Keratinocyte (primary cell): ENCODE measurements around the gene DAPK3. TPM values are rescaled to one million over a fixed set of nuclear protein-coding genes. Genes with fewer than 3 reads are reported as not detected.

Experiments
- DNase-seq: peaks from one replicate; pipeline ENCODE4 v3.0.0-alpha.2; 2011; ENCODE audit warnings: low read depth, missing footprints, low spot score
- FAIRE-seq: peaks from 2 replicates; lab custom pipeline; 2011; peaks lifted over from hg19 to GRCh38; lab: Jason Lieb, UNC
- H2AFZ ChIP-seq: 2 replicates; pipeline ENCODE4 v1.6.0; 2012; ENCODE audit warnings: low read length, control low read depth, inconsistent platforms; ENCODE audit not compliant: control insufficient read depth
- H3K27ac ChIP-seq: 2 replicates; pipeline ENCODE4 v1.5.1; 2011; ENCODE audit warnings: low read length; ENCODE audit not compliant: control insufficient read depth, insufficient read depth
- H3K27me3 ChIP-seq: 3 replicates; pipeline ENCODE4 v1.6.0; 2011; ENCODE audit warnings: low read length; ENCODE audit not compliant: control insufficient read depth, insufficient read depth; ENCODE audit errors: extremely low read depth
- H3K36me3 ChIP-seq, 2 experiments: 2 replicates in 1 of 2; 3 replicates in 1 of 2; pipeline ENCODE4 v1.5.1; 2011; ENCODE audit warnings: low read length in 2 of 2, mild to moderate bottlenecking in 1 of 2; ENCODE audit not compliant: control insufficient read depth in 2 of 2, insufficient read depth in 2 of 2; ENCODE audit errors: extremely low read depth in 1 of 2
- H3K4me1 ChIP-seq: 3 replicates; pipeline ENCODE4 v1.5.1; 2011; ENCODE audit warnings: low read length; ENCODE audit not compliant: control insufficient read depth, insufficient read depth; ENCODE audit errors: extremely low read depth
- H3K4me2 ChIP-seq: 3 replicates; pipeline ENCODE4 v1.6.0; 2011; ENCODE audit warnings: low read depth, low read length; ENCODE audit not compliant: control insufficient read depth, insufficient read depth; ENCODE audit errors: extremely low read depth
- H3K4me3 ChIP-seq, 3 experiments: fragments of 200-600 bp in 1 of 3; sonication (generic) in 1 of 3; 2 replicates in 2 of 3; 3 replicates in 1 of 3; pipeline ENCODE4 v1.5.1; 2011 to 2016; ENCODE audit warnings: low read length in 3 of 3, mild to moderate bottlenecking in 3 of 3, control low read depth in 2 of 3, inconsistent platforms in 1 of 3, low read depth in 1 of 3, mixed read lengths in 1 of 3, mixed run types in 1 of 3, moderate library complexity in 1 of 3; ENCODE audit not compliant: control insufficient read depth in 2 of 3, insufficient read depth in 2 of 3; ENCODE audit errors: extremely low read depth in 1 of 3
- H3K79me2 ChIP-seq: 2 replicates; pipeline ENCODE4 v1.6.0; 2012; ENCODE audit warnings: low read length; ENCODE audit not compliant: control insufficient read depth, insufficient read depth
- H3K9ac ChIP-seq: 3 replicates; pipeline ENCODE4 v1.6.0; 2011; ENCODE audit warnings: low read length; ENCODE audit not compliant: control insufficient read depth, insufficient read depth; ENCODE audit errors: extremely low read depth
- H3K9me1 ChIP-seq: 3 replicates; pipeline ENCODE4 v1.6.0; 2011; ENCODE audit warnings: low read length; ENCODE audit not compliant: control insufficient read depth, insufficient read depth; ENCODE audit errors: extremely low read depth
- H3K9me3 ChIP-seq: 2 replicates; pipeline ENCODE4 v1.5.1; 2012; ENCODE audit warnings: low read depth, low read length; ENCODE audit not compliant: control insufficient read depth
- H4K20me1 ChIP-seq: 3 replicates; pipeline ENCODE4 v1.6.0; 2011; ENCODE audit warnings: low read length; ENCODE audit not compliant: control insufficient read depth, insufficient read depth; ENCODE audit errors: extremely low read depth
- CTCF ChIP-seq, 3 experiments: IDR thresholded peaks in 1 of 3; conservative IDR thresholded peaks in 1 of 3; optimal IDR thresholded peaks in 1 of 3; 2 replicates in 2 of 3; 3 replicates in 1 of 3; pipeline versions ENCODE3 to v1.5.1; 2011; ENCODE audit warnings: low read length in 3 of 3, mild to moderate bottlenecking in 3 of 3, moderate library complexity in 2 of 3, control low read depth in 1 of 3, inconsistent platforms in 1 of 3; ENCODE audit not compliant: insufficient read depth in 2 of 3; ENCODE audit errors: extremely low read depth in 1 of 3
- EZH2 ChIP-seq: IDR thresholded peaks from one replicate; pipeline ENCODE4 v1.6.1; 2012; ENCODE audit warnings: inconsistent platforms, mild to moderate bottlenecking, low read length, moderate library complexity
- dilution Hi-C: fragments of 300-500 bp; cut with MboI; formaldehyde crosslinking; loops from one replicate; pipeline ENCODE4 v1.7.0; 2020; ENCODE audit warnings: low sequenced_read_pairs; ENCODE audit not compliant: extremely low pct_ligation_motif_present
- polyA plus RNA-seq, 5 experiments: library from polyadenylated mRNA; depleted of rRNA in 3 of 5; stranded (reverse) in 3 of 5; stranded (forward) in 1 of 5; unstranded in 1 of 5; fragments of >200 nt; gene quantifications; 1 replicate in 1 of 5; 2 replicates in 3 of 5; 3 replicates in 1 of 5; pipeline versions ENCODE4 v1.2.1 to v1.2.3, GENCODE V29; 2011 to 2012; ENCODE audit warnings: missing spikeins in 2 of 5, low read depth in 1 of 5, low replicate concordance in 1 of 5

Gene DAPK3
- polyA plus RNA-seq, 1 donor (not counting 4 experiments of a cell fraction or from before 2014, with no cell fraction given): 57.3 TPM

DNA sequence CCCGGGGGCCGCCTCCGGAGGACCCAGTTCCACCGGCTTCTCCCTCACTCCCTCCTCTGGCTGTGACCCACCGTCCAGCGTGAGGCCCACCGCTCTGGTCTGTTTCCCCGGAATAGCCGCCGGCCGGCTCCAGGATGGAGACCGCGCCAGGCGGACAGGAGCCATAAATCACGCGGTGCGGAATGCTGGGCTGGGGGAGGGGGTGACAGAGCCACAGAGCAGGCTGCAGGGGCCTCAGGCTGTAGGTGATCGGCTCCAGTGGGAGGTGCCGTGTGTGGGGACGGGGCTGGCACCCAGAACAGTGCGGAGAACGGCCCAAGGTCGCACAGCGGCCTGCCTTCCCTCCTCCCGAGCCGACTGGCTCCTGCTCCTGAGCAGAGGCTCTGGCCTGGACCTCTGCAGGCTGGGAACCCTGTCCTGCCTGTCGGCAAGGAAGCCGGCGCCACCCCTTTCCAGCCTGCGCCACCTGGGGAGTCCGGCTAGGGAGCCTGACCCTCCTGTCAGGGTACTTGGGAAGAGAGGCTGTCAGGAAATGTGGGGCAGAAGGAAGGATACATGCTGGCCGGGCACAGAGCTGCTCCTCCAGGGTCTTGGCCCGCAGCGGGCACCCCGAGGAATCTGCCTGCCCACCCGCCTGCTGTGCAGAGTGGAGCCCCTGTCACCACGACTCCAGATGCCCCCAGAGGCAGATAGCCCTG, 45.0 kb upstream of the DAPK3 start:
- dilution Hi-C loops: no loop called here
- H4K20me1 ChIP-seq: peaks cover 3% of the 10 kb centered on the region
- TF ChIP-seq EZH2 (no peak), CTCF (optimal IDR thresholded peaks at IDR 0.05 in 1 of 3, IDR thresholded peaks at IDR 0.05 in 1 of 3, conservative IDR thresholded peaks at IDR 0.05 in 1 of 3; ENCODE audit: extremely low read depth in 1 of 3, insufficient read depth in 2 of 3, low read length in 3 of 3) (no peak)
- H3K27ac ChIP-seq: no peak overlapping the region
- H3K9me1 ChIP-seq: no peaks in the 10 kb centered on the region
- H3K79me2 ChIP-seq: peaks cover 35% of the 10 kb centered on the region
- H3K9ac ChIP-seq: no peak overlapping the region
- DNase-seq (no peak), FAIRE-seq (no peak)
- no peaks in the 10 kb centered on the region for H3K4me1 ChIP-seq
- no peak overlapping the region for H2AFZ ChIP-seq
- no peaks in the 10 kb centered on the region for H3K27me3 ChIP-seq
- no peak overlapping the region for H3K4me3 ChIP-seq
- H3K36me3 ChIP-seq: peaks cover 21 to 35% of the 10 kb centered on the region in 2 experiments
- no peaks in the 10 kb centered on the region for H3K9me3 ChIP-seq
- H3K4me2 ChIP-seq: no peak overlapping the region

- H3K9me3 ChIP-seq: no peaks in the 10 kb centered on the region
- no peak overlapping the region for H3K4me3 ChIP-seq
- no peak for DNase-seq
- peaks cover 3% of the 10 kb centered on the region for H4K20me1 ChIP-seq
- no peaks in the 10 kb centered on the region for H3K27me3 ChIP-seq
- no peak for FAIRE-seq
- H3K9me1 ChIP-seq: no peaks in the 10 kb centered on the region
- no peak overlapping the region for H3K4me2 ChIP-seq
- no peak for TF ChIP-seq CTCF (optimal IDR thresholded peaks at IDR 0.05 in 1 of 3, IDR thresholded peaks at IDR 0.05 in 1 of 3, conservative IDR thresholded peaks at IDR 0.05 in 1 of 3; ENCODE audit: extremely low read depth in 1 of 3, insufficient read depth in 2 of 3, low read length in 3 of 3)
- TF ChIP-seq EZH2: no peak
- dilution Hi-C loops: no loop called here
- H3K79me2 ChIP-seq: peaks cover 43% of the 10 kb centered on the region
- H3K27ac ChIP-seq: no peak overlapping the region
- no peak overlapping the region for H3K9ac ChIP-seq
- no peak overlapping the region for H2AFZ ChIP-seq
- peaks cover 21 to 35% of the 10 kb centered on the region in 2 experiments for H3K36me3 ChIP-seq
- H3K4me1 ChIP-seq: no peaks in the 10 kb centered on the region
These were observed 43.9 kb upstream of the DAPK3 start for GRCh38 chr19:4014541-4015491.
